ENCODE data around the gene HSPA12B. TPM values are rescaled to one million over a fixed set of nuclear protein-coding genes. Genes with fewer than 3 reads are reported as not detected.

Gene HSPA12B
- total and polyA plus RNA-seq, 8 donors, result 14.6 to 31.8 (median 22.9) TPM

DNA sequence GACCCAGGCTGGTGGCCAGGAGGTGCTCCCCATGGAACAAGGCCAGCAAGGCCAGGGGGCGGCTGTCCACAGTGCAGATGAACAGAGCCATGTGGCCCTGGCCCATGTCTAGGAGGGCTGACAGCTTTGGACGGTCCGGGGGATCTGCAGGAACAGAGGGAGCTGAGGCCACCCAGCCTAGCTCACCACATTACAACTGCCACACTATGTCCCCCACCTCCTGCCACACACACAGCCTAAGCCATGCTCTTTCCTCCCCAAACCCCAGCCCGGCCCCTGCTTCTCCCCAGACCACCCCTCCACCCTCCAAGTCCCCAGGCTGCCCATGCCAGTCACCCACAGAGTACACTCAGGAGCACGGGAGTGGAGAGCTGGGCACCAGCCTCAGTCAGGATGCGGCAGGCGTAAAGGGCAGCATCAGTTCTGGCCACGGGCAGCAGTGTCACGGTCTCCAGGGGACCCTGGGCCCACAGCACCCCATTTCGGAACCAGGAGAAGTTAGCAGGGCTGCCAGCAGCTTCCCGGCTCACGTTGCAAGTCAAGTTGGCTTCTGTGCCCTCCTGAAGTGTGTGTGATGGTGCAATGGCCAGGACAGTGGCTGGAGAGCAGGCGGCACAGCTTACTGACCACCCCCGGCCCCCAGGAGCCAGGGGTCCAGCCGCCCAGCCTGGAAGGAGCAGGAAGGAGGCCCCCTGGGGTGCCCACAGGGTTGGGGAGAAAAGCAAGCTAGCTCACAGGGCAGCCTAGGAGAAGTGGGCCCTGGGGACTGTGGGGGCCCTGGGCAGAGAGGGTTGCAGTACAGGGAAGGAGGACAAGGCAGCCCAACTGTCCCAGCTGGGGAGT lies 35.5 kb upstream of the HSPA12B start:
- intact Hi-C loops (cut with DNase I), result no loop called here
- Histone ChIP-seq H3K9me3 (peaks cover 0 to 7% of the 10 kb centered on the region in 2 donors), H3K36me3 (peaks cover 0 to 39% of the 10 kb centered on the region in 2 donors), H3K4me3 (no peak overlapping the region), H3K4me1 (no peaks in the 10 kb centered on the region), H3K27ac (no peak overlapping the region), H3K27me3 (no peaks in the 10 kb centered on the region)
- DNase-seq (no peak), ATAC-seq (no peak)
- TF ChIP-seq, protein P1, sequence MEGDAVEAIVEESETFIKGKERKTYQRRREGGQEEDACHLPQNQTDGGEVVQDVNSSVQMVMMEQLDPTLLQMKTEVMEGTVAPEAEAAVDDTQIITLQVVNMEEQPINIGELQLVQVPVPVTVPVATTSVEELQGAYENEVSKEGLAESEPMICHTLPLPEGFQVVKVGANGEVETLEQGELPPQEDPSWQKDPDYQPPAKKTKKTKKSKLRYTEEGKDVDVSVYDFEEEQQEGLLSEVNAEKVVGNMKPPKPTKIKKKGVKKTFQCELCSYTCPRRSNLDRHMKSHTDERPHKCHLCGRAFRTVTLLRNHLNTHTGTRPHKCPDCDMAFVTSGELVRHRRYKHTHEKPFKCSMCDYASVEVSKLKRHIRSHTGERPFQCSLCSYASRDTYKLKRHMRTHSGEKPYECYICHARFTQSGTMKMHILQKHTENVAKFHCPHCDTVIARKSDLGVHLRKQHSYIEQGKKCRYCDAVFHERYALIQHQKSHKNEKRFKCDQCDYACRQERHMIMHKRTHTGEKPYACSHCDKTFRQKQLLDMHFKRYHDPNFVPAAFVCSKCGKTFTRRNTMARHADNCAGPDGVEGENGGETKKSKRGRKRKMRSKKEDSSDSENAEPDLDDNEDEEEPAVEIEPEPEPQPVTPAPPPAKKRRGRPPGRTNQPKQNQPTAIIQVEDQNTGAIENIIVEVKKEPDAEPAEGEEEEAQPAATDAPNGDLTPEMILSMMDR (IDR thresholded peaks at IDR 0.05), result no peak

DNA sequence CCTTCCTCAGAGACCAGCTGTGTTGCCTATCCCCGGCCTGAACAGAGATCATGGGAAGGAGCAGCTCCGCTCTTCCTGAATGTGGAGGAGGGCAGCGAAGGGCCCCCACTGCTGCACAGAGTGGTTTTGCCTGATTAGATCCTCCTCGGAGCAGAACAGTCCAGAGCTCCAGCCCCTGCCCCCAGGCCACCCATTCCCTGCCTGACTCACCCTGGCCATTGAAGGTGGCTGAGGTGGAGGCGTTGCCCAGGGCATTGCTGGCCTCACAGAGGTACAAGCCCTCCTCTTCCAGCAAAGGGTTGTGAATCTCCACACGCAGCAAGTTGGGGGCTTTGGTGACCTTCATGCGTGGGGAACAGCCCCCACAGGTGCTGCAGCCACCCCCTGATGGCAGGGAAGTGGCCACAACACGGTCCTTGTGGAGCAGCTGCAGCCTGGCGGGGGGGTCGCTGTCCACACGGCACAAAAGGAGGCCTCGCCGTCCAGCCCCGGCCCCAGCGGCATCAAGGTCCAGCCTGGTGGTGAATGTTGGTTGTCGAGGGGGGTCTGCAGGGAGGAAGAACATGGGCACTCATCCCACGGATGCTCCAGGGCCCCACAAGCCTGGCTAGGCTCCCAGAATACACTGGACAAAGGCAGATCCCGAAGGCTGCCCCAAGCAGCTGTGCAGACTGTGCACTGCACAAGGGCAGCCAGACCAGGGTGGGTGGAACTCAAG lies 34.7 kb upstream of the HSPA12B start:
- H3K9me3 ChIP-seq, result peaks cover 0 to 7% of the 10 kb centered on the region in 2 donors
- H3K36me3 ChIP-seq, result peaks cover 0 to 31% of the 10 kb centered on the region in 2 donors
- H3K4me3 ChIP-seq, result no peak overlapping the region
- DNase-seq, result no peak
- TF ChIP-seq, protein P1 (IDR thresholded peaks at IDR 0.05), result no peak
- no peaks in the 10 kb centered on the region for H3K4me1 ChIP-seq
- intact Hi-C loops (cut with DNase I), result no loop called here
- no peak for ATAC-seq
- H3K27ac ChIP-seq, result no peak overlapping the region
- H3K27me3 ChIP-seq, result no peaks in the 10 kb centered on the region

DNA sequence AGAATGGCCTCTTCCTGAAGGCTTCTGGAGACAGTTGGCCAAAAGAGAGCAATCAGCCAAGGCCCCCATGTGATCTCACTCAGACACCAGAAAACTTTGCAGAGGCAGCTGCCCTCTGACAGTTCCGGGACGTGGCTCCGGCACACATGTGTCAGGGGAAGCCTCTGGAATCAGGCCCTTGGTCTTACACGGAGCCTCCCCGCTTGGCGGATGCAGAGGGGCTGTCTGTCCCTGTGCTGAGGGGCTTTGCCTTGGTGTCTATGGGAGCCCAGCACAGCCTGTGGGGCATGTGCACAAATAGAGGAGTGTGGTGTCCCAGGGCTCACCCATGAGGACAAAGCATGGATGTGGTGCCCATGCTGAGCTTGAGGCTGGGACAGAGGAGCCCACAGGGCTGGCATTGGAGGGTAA lies 33.9 kb upstream of the HSPA12B start:
- ATAC-seq (no peak), DNase-seq (peak in 1 of 4 donors; percentile 64)
- intact Hi-C loops (cut with DNase I), result no loop called here
- TF ChIP-seq, protein P1 (IDR thresholded peaks at IDR 0.05), result no peak
- Histone ChIP-seq H3K4me1 (no peaks in the 10 kb centered on the region), H3K9me3 (peaks cover 0 to 7% of the 10 kb centered on the region in 2 donors), H3K27me3 (no peaks in the 10 kb centered on the region), H3K36me3 (peaks cover 0 to 34% of the 10 kb centered on the region in 2 donors), H3K4me3 (no peak overlapping the region), H3K27ac (no peak overlapping the region)

DNA sequence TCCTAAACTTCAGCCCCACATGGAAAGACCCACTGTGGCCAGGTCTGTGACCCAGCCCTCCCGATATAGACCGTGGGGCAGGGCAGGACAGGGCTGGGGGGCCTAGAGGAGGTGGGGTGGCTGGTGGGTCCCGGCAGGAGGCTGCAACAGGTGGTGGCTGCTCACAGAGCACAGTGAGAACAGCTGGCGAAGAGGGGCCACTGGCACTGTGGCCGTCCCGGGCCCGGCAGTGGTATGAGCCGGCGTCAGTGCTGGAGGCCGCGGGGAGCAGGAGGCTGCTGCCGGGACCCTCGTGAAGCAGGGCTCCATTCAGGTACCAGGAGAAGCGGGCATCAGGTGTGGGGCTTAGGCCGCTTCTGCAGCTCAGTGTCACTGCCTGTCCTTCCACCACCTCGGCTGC lies 33.4 kb upstream of the HSPA12B start:
- intact Hi-C loops (cut with DNase I), result no loop called here
- Histone ChIP-seq H3K4me3 (no peak overlapping the region), H3K9me3 (peaks cover 0 to 7% of the 10 kb centered on the region in 2 donors), H3K27me3 (no peaks in the 10 kb centered on the region), H3K4me1 (no peaks in the 10 kb centered on the region), H3K27ac (no peak overlapping the region), H3K36me3 (peaks cover 0 to 38% of the 10 kb centered on the region in 2 donors)
- DNase-seq (no peak), ATAC-seq (no peak)
- TF ChIP-seq, protein P1 (IDR thresholded peaks at IDR 0.05), result no peak

All from left lung (tissue), 10 donors.